HCT116 (cell line): Measurements from ENCODE around the gene ELL2. TPM values are rescaled to one million over a fixed set of nuclear protein-coding genes. Genes with fewer than 3 reads are reported as not detected.

Experiments used
- ATAC-seq: fragments of 200-7000 bp; cut with Tn5 transposase; 2 replicates; pipeline ENCODE4 v1.9.1; 2020; ENCODE audit warnings: mild to moderate bottlenecking, moderate library complexity
- BruUV-seq: library from RNA; stranded (reverse); fragments of 400-500 nt; replicated peaks from 2 replicates; lab custom pipeline; 2021; lab: Mats Ljungman, UMichigan
- CTCF ChIA-PET: fragments of 300-600 bp; sonication (Branson Sonifier 250); formaldehyde crosslinking; loops from one replicate; lab custom pipeline; 2021; ENCODE audit warnings: antibody characterized with exemption; lab: Charles Lee
- POLR2A ChIA-PET: fragments of 300-600, 350-600 bp; sonication (Branson Sonifier 250); formaldehyde crosslinking; loops from one replicate; lab custom pipeline; 2021; ENCODE audit warnings: antibody characterized with exemption; lab: Charles Lee
- RAD21 ChIA-PET, 2 experiments: fragments of 300-600 bp; sonication (Branson Sonifier 250); formaldehyde crosslinking; loops; one replicate each; lab custom pipeline; 2023; ENCODE audit warnings: low total read pairs in 2 of 2; ENCODE audit not compliant: uncharacterized antibody in 2 of 2, unreplicated experiment in 2 of 2, low non-redundant PET in 1 of 2; lab: Charles Lee
- DNase-seq: peaks from one replicate; pipeline ENCODE4 v3.0.0-alpha.2; 2010; ENCODE audit warnings: low read depth, low spot score
- H2AFZ ChIP-seq: fragments of 200-600 bp; shearing (Covaris generic), sonication (generic); 2 replicates; pipeline ENCODE4 v1.6.1; 2017; ENCODE audit warnings: low read depth, mixed run types, mixed read lengths, antibody characterized with exemption, low read length; ENCODE audit not compliant: poor library complexity, severe bottlenecking
- H3K27ac ChIP-seq: 2 replicates; pipeline ENCODE4 v1.5.1; 2012; ENCODE audit warnings: low read depth, low read length
- H3K27me3 ChIP-seq: fragments of 200-600 bp; sonication (generic); 2 replicates; pipeline ENCODE4 v1.6.1; 2016; ENCODE audit warnings: mixed run types, low read length, mixed read lengths; ENCODE audit not compliant: insufficient read depth
- H3K36me3 ChIP-seq, 2 experiments: fragments of 200-500 bp in 1 of 2; fragments of 200-600 bp in 1 of 2; sonication (Bioruptor generic) in 1 of 2; sonication (generic) in 1 of 2; 2 replicates each; pipeline versions ENCODE4 v1.5.1 to v1.6.1; 2014 to 2016; ENCODE audit warnings: low read length in 2 of 2, inconsistent platforms in 1 of 2, mixed read lengths in 1 of 2, mixed run types in 1 of 2; ENCODE audit not compliant: insufficient read depth in 2 of 2, control insufficient read depth in 1 of 2
- H3K4me1 ChIP-seq, 2 experiments: fragments of 200-600 bp in 1 of 2; sonication (generic) in 1 of 2; 2 replicates each; pipeline versions ENCODE4 v1.5.1 to v1.6.1; 2012 to 2017; ENCODE audit warnings: low read length in 2 of 2, inconsistent platforms in 1 of 2, mild to moderate bottlenecking in 1 of 2, mixed read lengths in 1 of 2, mixed run types in 1 of 2, moderate library complexity in 1 of 2; ENCODE audit not compliant: insufficient read depth in 2 of 2, control insufficient read depth in 1 of 2
- H3K4me2 ChIP-seq: fragments of 200-600 bp; sonication (generic); 2 replicates; pipeline ENCODE4 v1.6.1; 2017; ENCODE audit warnings: mixed run types, low read length, mixed read lengths
- H3K4me3 ChIP-seq, 2 experiments: fragments of 200-600 bp in 1 of 2; sonication (generic) in 1 of 2; replicated peaks in 1 of 2; 2 replicates each; pipeline ENCODE4 v1.5.1; 2011 to 2016; ENCODE audit warnings: low read length in 2 of 2, control low read depth in 1 of 2, low read depth in 1 of 2, mild to moderate bottlenecking in 1 of 2, mixed read lengths in 1 of 2, mixed run types in 1 of 2
- H3K79me2 ChIP-seq: fragments of 200-600 bp; sonication (generic); 2 replicates; pipeline ENCODE4 v1.6.1; 2017; ENCODE audit warnings: mild to moderate bottlenecking, mixed run types, low read length, moderate library complexity, mixed read lengths; ENCODE audit not compliant: insufficient read depth
- H3K9ac ChIP-seq: fragments of 200-600 bp; sonication (generic); 2 replicates; pipeline ENCODE4 v1.6.1; 2016; ENCODE audit warnings: low read length, mixed read lengths
- H3K9me2 ChIP-seq: fragments of 200-600 bp; sonication (generic), shearing (Covaris generic); 2 replicates; pipeline ENCODE4 v1.6.1; 2017; ENCODE audit warnings: mixed run types, mild to moderate bottlenecking, moderate library complexity; ENCODE audit not compliant: insufficient read depth
- H3K9me3 ChIP-seq, 2 experiments: fragments of 200-500 bp in 1 of 2; fragments of 200-600 bp in 1 of 2; sonication (Bioruptor generic) in 1 of 2; sonication (generic) in 1 of 2; 2 replicates each; pipeline ENCODE4 v1.6.1; 2014 to 2017; ENCODE audit warnings: low read length in 2 of 2, mixed read lengths in 2 of 2, inconsistent platforms in 1 of 2, low read depth in 1 of 2, mild to moderate bottlenecking in 1 of 2, mixed run types in 1 of 2, moderate library complexity in 1 of 2; ENCODE audit not compliant: control insufficient read depth in 1 of 2, insufficient read depth in 1 of 2
- H4K20me1 ChIP-seq: fragments of 200-600 bp; sonication (generic), shearing (Covaris generic); 2 replicates; pipeline ENCODE4 v1.6.1; 2017; ENCODE audit warnings: mixed run types, mild to moderate bottlenecking, moderate library complexity; ENCODE audit not compliant: insufficient read depth
- ATF3 ChIP-seq: IDR thresholded peaks from 2 replicates; pipeline ENCODE4 v1.6.1; 2012
- CTCF ChIP-seq, 3 experiments: fragments of 200-600 bp in 1 of 3; sonication (generic) in 1 of 3; IDR thresholded peaks in 2 of 3; conservative IDR thresholded peaks in 1 of 3; 2 replicates each; pipeline ENCODE4 v1.5.1; 2012 to 2017; ENCODE audit warnings: low read depth in 2 of 3, low read length in 2 of 3, antibody characterized with exemption in 1 of 3, borderline replicate concordance in 1 of 3, control low read depth in 1 of 3, mild to moderate bottlenecking in 1 of 3, mixed read lengths in 1 of 3, mixed run types in 1 of 3, moderate library complexity in 1 of 3; ENCODE audit not compliant: insufficient read depth in 1 of 3
- EGR1 ChIP-seq: IDR thresholded peaks from 2 replicates; pipeline ENCODE4 v1.6.1; 2012; ENCODE audit warnings: low read depth
- ELF1 ChIP-seq: IDR thresholded peaks from 2 replicates; pipeline ENCODE4 v1.6.1; 2012; ENCODE audit warnings: low read depth, borderline replicate concordance
- EZH2 ChIP-seq: fragments of 200-600 bp; sonication (generic); IDR thresholded peaks from 2 replicates; pipeline ENCODE4 v1.6.1; 2017; ENCODE audit warnings: antibody characterized with exemption, mixed run types
- EZH2phosphoT487 ChIP-seq: fragments of 200-600 bp; IDR thresholded peaks from 2 replicates; pipeline ENCODE4 v1.6.1; 2018; ENCODE audit warnings: antibody characterized with exemption, borderline replicate concordance
- FOSL1 ChIP-seq: IDR thresholded peaks from 2 replicates; pipeline ENCODE4 v1.6.1; 2012; ENCODE audit warnings: low read depth
- JUND ChIP-seq: IDR thresholded peaks from 2 replicates; pipeline ENCODE4 v1.6.1; 2012
- MAX ChIP-seq: IDR thresholded peaks from 2 replicates; pipeline ENCODE4 v1.6.1; 2012
- RAD21 ChIP-seq: IDR thresholded peaks from 2 replicates; pipeline ENCODE4 v1.6.1; 2012; ENCODE audit warnings: low read depth, mild to moderate bottlenecking
- REST ChIP-seq: IDR thresholded peaks from 2 replicates; pipeline ENCODE4 v1.6.1; 2012; ENCODE audit warnings: low read depth
- SIN3A ChIP-seq: IDR thresholded peaks from 2 replicates; pipeline ENCODE4 v1.6.1; 2012; ENCODE audit warnings: low read depth
- SRF ChIP-seq: IDR thresholded peaks from 2 replicates; pipeline ENCODE4 v1.6.1; 2012; ENCODE audit warnings: low read depth
- TCF7L2 ChIP-seq: IDR thresholded peaks from 2 replicates; pipeline ENCODE4 v1.7.0; 2011; ENCODE audit warnings: borderline replicate concordance, inconsistent platforms; ENCODE audit not compliant: insufficient read depth, insufficient read length; ENCODE audit errors: extremely low read depth
- ZBTB33 ChIP-seq: IDR thresholded peaks from 2 replicates; pipeline ENCODE4 v1.6.1; 2011; ENCODE audit warnings: mild to moderate bottlenecking, low read length, moderate library complexity; ENCODE audit not compliant: insufficient replicate concordance; ENCODE audit errors: extremely low read depth
- ZNF274 ChIP-seq: fragments of 200-500 bp; sonication (Bioruptor generic); IDR thresholded peaks from 2 replicates; pipeline ENCODE4 v1.6.1; 2014; ENCODE audit warnings: mild to moderate bottlenecking, low read depth, low read length, inconsistent platforms
- intact Hi-C: fragments of 100-400 bp; cut with micrococcal nuclease; formaldehyde crosslinking; loops from 2 replicates; pipeline ENCODE4 v1.10.0; 2022
- total RNA-seq: library from RNA; stranded (reverse); gene quantifications from one replicate; pipeline ENCODE4 v1.2.1, GENCODE V29; 2021; ENCODE audit not compliant: unreplicated experiment

The ELL2 gene
- total RNA-seq, 1 experiment from 2014 or later = 29.8 TPM

- POLR2A ChIA-PET = no interaction called here
- RAD21 ChIA-PET = no interaction called here
- H3K9ac ChIP-seq = no peak overlapping the region
- no peaks in the 10 kb centered on the region for H4K20me1 ChIP-seq
- no peaks in the 10 kb centered on the region for H3K9me3 ChIP-seq
- no peak overlapping the region for H3K4me2 ChIP-seq
- BruUV-seq = no TSS peak
- H3K79me2 ChIP-seq = peaks cover 3% of the 10 kb centered on the region; the same call in 1 of the 2 replicates
- ATAC-seq = no peak
- no peaks in the 10 kb centered on the region for H3K9me2 ChIP-seq
- DNase-seq = no peak
- no peak overlapping the region for H3K27ac ChIP-seq
- H3K36me3 ChIP-seq = no peaks in the 10 kb centered on the region
- H3K27me3 ChIP-seq = no peaks in the 10 kb centered on the region
- intact Hi-C loops = no loop called here
- no peak overlapping the region for H3K4me3 ChIP-seq
- H2AFZ ChIP-seq = no peak overlapping the region
- H3K4me1 ChIP-seq = no peaks in the 10 kb centered on the region
- TF ChIP-seq EGR1 (no peak), FOSL1 (no peak), SIN3A (no peak), EZH2phosphoT487 (no peak), TCF7L2 (no peak), RAD21 (no peak), MAX (no peak), CTCF (IDR thresholded peaks at IDR 0.05 in 2 of 3, conservative IDR thresholded peaks at IDR 0.05 in 1 of 3; ENCODE audit: borderline replicate concordance in 1 of 3, insufficient read depth in 1 of 3, low read depth in 2 of 3, low read length in 2 of 3) (no peak), REST (no peak), ELF1 (no peak), ATF3 (no peak), JUND (no peak), EZH2 (no peak), ZNF274 (no peak), SRF (no peak), ZBTB33 (no peak)
- CTCF ChIA-PET = no interaction called here
These were observed 24.0 kb downstream of the ELL2 start for GRCh38 chr5:95937607-95938152.
